IMR-90 (cell line): ENCODE data around the gene GFAP. TPM values are rescaled to one million over a fixed set of nuclear protein-coding genes. Genes with fewer than 3 reads are reported as not detected.

Source experiments
- ATAC-seq: fragments of 200-7000 bp; cut with Tn5 transposase; 2 replicates; pipeline ENCODE4 v1.9.1; 2020; ENCODE audit warnings: low read depth, mild to moderate bottlenecking, moderate library complexity
- BruUV-seq: library from RNA; stranded (reverse); fragments of 400-500 nt; replicated peaks from 2 replicates; lab custom pipeline; 2021; lab: Mats Ljungman, UMichigan
- CTCF ChIA-PET: fragments of 300-600 bp; formaldehyde crosslinking; extraction: SDS; loops from one replicate; lab custom pipeline; 2021; ENCODE audit warnings: antibody characterized with exemption; lab: Yijun Ruan, JAX
- POLR2A ChIA-PET: fragments of 300-600 bp; sonication (Branson Sonifier 250); formaldehyde crosslinking; loops from one replicate; lab custom pipeline; 2022; ENCODE audit warnings: antibody characterized with exemption; ENCODE audit not compliant: unreplicated experiment; lab: Charles Lee
- DNase-seq: peaks from one replicate; pipeline ENCODE4 v3.0.0; 2013
- H2AFZ ChIP-seq: replicated peaks from 2 replicates; pipeline ENCODE3; 2013; ENCODE audit warnings: low read length, mild to moderate bottlenecking; ENCODE audit not compliant: poor library complexity
- H2AK5ac ChIP-seq: 2 replicates; pipeline ENCODE4 v1.6.1; 2013; ENCODE audit warnings: low read depth, low read length, inconsistent platforms
- H2AK9ac ChIP-seq: replicated peaks from 2 replicates; pipeline ENCODE3; 2013; ENCODE audit warnings: mild to moderate bottlenecking, low read depth, low read length, moderate library complexity; ENCODE audit not compliant: poor library complexity
- H2BK120ac ChIP-seq: 2 replicates; pipeline ENCODE4 v1.6.1; 2013; ENCODE audit warnings: low read depth, low read length, inconsistent platforms
- H2BK15ac ChIP-seq: 3 replicates; pipeline ENCODE4 v1.6.1; 2013; ENCODE audit warnings: low read depth, low read length, inconsistent platforms
- H2BK20ac ChIP-seq: 2 replicates; pipeline ENCODE4 v1.6.1; 2013; ENCODE audit warnings: low read depth, mild to moderate bottlenecking, inconsistent platforms, low read length, moderate library complexity
- H2BK5ac ChIP-seq: 2 replicates; pipeline ENCODE4 v1.6.1; 2013; ENCODE audit warnings: mild to moderate bottlenecking, low read depth, low read length, inconsistent platforms; ENCODE audit not compliant: poor library complexity, severe bottlenecking
- H3K14ac ChIP-seq: replicated peaks from 2 replicates; pipeline ENCODE4 v1.6.1; 2013; ENCODE audit warnings: low read depth, low read length, inconsistent platforms
- H3K18ac ChIP-seq: 2 replicates; pipeline ENCODE4 v1.6.1; 2013; ENCODE audit warnings: low read depth, low read length, control low read depth
- H3K23ac ChIP-seq: 2 replicates; pipeline ENCODE4 v1.6.1; 2013; ENCODE audit warnings: low read depth, low read length, inconsistent platforms
- H3K27ac ChIP-seq: 2 replicates; pipeline ENCODE4 v1.5.1; 2013; ENCODE audit warnings: mild to moderate bottlenecking, control low read depth, low read length; ENCODE audit not compliant: insufficient read depth
- H3K27me3 ChIP-seq: 2 replicates; pipeline ENCODE4 v1.6.1; 2013; ENCODE audit warnings: low read length; ENCODE audit not compliant: control insufficient read depth, insufficient read depth
- H3K36me3 ChIP-seq: 2 replicates; pipeline ENCODE4 v1.6.1; 2013; ENCODE audit warnings: low read length, mixed read lengths; ENCODE audit not compliant: control insufficient read depth, insufficient read depth
- H3K4ac ChIP-seq: 2 replicates; pipeline ENCODE4 v1.6.1; 2013; ENCODE audit warnings: low read depth, low read length, inconsistent platforms
- H3K4me1 ChIP-seq: 2 replicates; pipeline ENCODE4 v1.6.1; 2013; ENCODE audit warnings: low read length, mixed read lengths; ENCODE audit not compliant: control insufficient read depth, insufficient read depth
- H3K4me2 ChIP-seq: 2 replicates; pipeline ENCODE4 v1.6.1; 2013; ENCODE audit warnings: low read depth, mild to moderate bottlenecking, control low read depth, low read length, moderate library complexity
- H3K4me3 ChIP-seq: 2 replicates; pipeline ENCODE4 v1.5.1; 2013; ENCODE audit warnings: low read depth, mild to moderate bottlenecking, control low read depth, low read length, moderate library complexity; ENCODE audit not compliant: insufficient read depth
- H3K56ac ChIP-seq: 2 replicates; pipeline ENCODE4 v1.6.1; 2013; ENCODE audit warnings: low read length, inconsistent platforms; ENCODE audit not compliant: insufficient read depth; ENCODE audit errors: extremely low read depth
- H3K79me1 ChIP-seq, 2 experiments: 2 replicates each; pipeline ENCODE4 v1.6.1; 2013; ENCODE audit warnings: low read length in 2 of 2, inconsistent platforms in 1 of 2, low read depth in 1 of 2
- H3K9ac ChIP-seq: 2 replicates; pipeline ENCODE4 v1.6.1; 2013; ENCODE audit warnings: low read depth, low read length, control low read depth
- H3K9me1 ChIP-seq: 2 replicates; pipeline ENCODE4 v1.6.1; 2013; ENCODE audit warnings: low read length, inconsistent platforms; ENCODE audit not compliant: insufficient read depth
- H3K9me3 ChIP-seq: 2 replicates; pipeline ENCODE4 v1.6.1; 2013; ENCODE audit warnings: low read length; ENCODE audit not compliant: control insufficient read depth, insufficient read depth
- H4K20me1 ChIP-seq: 2 replicates; pipeline ENCODE4 v1.6.1; 2013; ENCODE audit warnings: low read length, inconsistent platforms; ENCODE audit not compliant: insufficient read depth
- H4K5ac ChIP-seq: 2 replicates; pipeline ENCODE4 v1.6.1; 2013; ENCODE audit warnings: mild to moderate bottlenecking, low read depth, low read length, control low read depth
- H4K8ac ChIP-seq, 2 experiments: 2 replicates each; pipeline ENCODE4 v1.6.1; 2013; ENCODE audit warnings: low read depth in 2 of 2, low read length in 2 of 2, control low read depth in 1 of 2, inconsistent platforms in 1 of 2
- H4K91ac ChIP-seq: 2 replicates; pipeline ENCODE4 v1.6.1; 2013; ENCODE audit warnings: low read depth, low read length, inconsistent platforms; ENCODE audit not compliant: insufficient read depth
- BHLHE40 ChIP-seq: fragments of 150-350 bp; IDR thresholded peaks from 2 replicates; pipeline ENCODE4 v1.6.1; 2016; ENCODE audit warnings: mild to moderate bottlenecking, low read depth, low read length
- CEBPB ChIP-seq: IDR thresholded peaks from 2 replicates; pipeline ENCODE4 v1.6.1; 2012; ENCODE audit warnings: low read depth, low read length, improper control_type of control experiment
- CHD1 ChIP-seq: IDR thresholded peaks from 2 replicates; pipeline ENCODE4 v1.6.1; 2012; ENCODE audit warnings: low read depth, low read length, improper control_type of control experiment
- CTCF ChIP-seq: conservative IDR thresholded peaks from 2 replicates; pipeline ENCODE4 v1.5.1; 2012; ENCODE audit warnings: mild to moderate bottlenecking, low read depth, low read length, improper control_type of control experiment
- FOS ChIP-seq: fragments of 150-350 bp; IDR thresholded peaks from 2 replicates; pipeline ENCODE4 v1.6.1; 2016; ENCODE audit warnings: low read depth, low read length
- MAFK ChIP-seq: IDR thresholded peaks from 2 replicates; pipeline ENCODE4 v1.6.1; 2012; ENCODE audit warnings: low read depth, low read length, improper control_type of control experiment
- MAZ ChIP-seq: IDR thresholded peaks from 2 replicates; pipeline ENCODE4 v1.6.1; 2012; ENCODE audit warnings: low read depth, mild to moderate bottlenecking, low read length, improper control_type of control experiment, moderate library complexity, borderline replicate concordance
- NFE2L2 ChIP-seq: fragments of 150-350 bp; IDR thresholded peaks from 2 replicates; pipeline ENCODE4 v1.6.1; 2016; ENCODE audit warnings: low read depth, mild to moderate bottlenecking, low read length
- POLR2A ChIP-seq: IDR thresholded peaks from 2 replicates; pipeline ENCODE4 v1.6.1; 2012; ENCODE audit warnings: mild to moderate bottlenecking, low read depth, low read length
- RAD21 ChIP-seq: IDR thresholded peaks from 2 replicates; pipeline ENCODE4 v1.6.1; 2012; ENCODE audit warnings: low read length, improper control_type of control experiment
- RCOR1 ChIP-seq: IDR thresholded peaks from 2 replicates; pipeline ENCODE4 v1.6.1; 2012; ENCODE audit warnings: mild to moderate bottlenecking, low read length, improper control_type of control experiment; ENCODE audit not compliant: insufficient replicate concordance
- RFX5 ChIP-seq: IDR thresholded peaks from 2 replicates; pipeline ENCODE4 v1.8.0; 2012; ENCODE audit warnings: low read depth, mild to moderate bottlenecking, low read length, moderate library complexity
- WGBS, 2 experiments: methylation state at CpG; one replicate each; pipeline versions ENCODE4 v1.1.5 to v1.1.7; 2013; ENCODE audit warnings: missing lambda C conversion rate in 2 of 2; ENCODE audit not compliant: insufficient read length in 1 of 2; ENCODE audit errors: extremely low coverage in 2 of 2; 5-methylcytosine and 5-hydroxymethylcytosine counted together
- dilution Hi-C: fragments of 300-500 bp; cut with HindIII; formaldehyde crosslinking; loops from one replicate; pipeline ENCODE4 v1.14.3; 2018; ENCODE audit warnings: low sequenced_read_pairs; ENCODE audit not compliant: unreplicated experiment
- in situ Hi-C: fragments of 300-500 bp; cut with MboI; formaldehyde crosslinking; loops from 3 replicates; pipeline ENCODE4 v1.14.3; 2019; ENCODE audit warnings: low sequenced_read_pairs, inconsistent platforms, mixed read lengths
- intact Hi-C: fragments of 100-400 bp; cut with micrococcal nuclease; formaldehyde crosslinking; loops from 2 replicates; pipeline ENCODE4 v1.10.0; 2022
- polyA plus RNA-seq, 3 experiments: library from polyadenylated mRNA; depleted of rRNA; stranded (reverse); fragments of >200 nt; gene quantifications; 2 replicates each; pipeline ENCODE4 v1.2.3, GENCODE V29; 2012; ENCODE audit warnings: low replicate concordance in 1 of 3
- total RNA-seq: library from RNA; depleted of rRNA; stranded (reverse); fragments of >200 nt; gene quantifications from 2 replicates; pipeline ENCODE4 v1.2.3, GENCODE V29; 2012
- TF ChIP-seq, protein P1 (sequence below): fragments of 150-350 bp; IDR thresholded peaks from 2 replicates; pipeline ENCODE4 v1.6.1; 2016; ENCODE audit warnings: low read depth, mild to moderate bottlenecking, low read length, moderate library complexity, borderline replicate concordance
- TF ChIP-seq, protein P2 (sequence below): fragments of 150-350 bp; IDR thresholded peaks from 2 replicates; pipeline ENCODE4 v1.6.1; 2017; ENCODE audit warnings: mild to moderate bottlenecking, antibody characterized with exemption, low read length, low read depth

The GFAP gene
- total and polyA plus RNA-seq, 2 of the 4 experiments (the other 2 are of a cell fraction): 0.18 to 0.19 TPM

- H3K27ac ChIP-seq: no peak overlapping the region
- no peak overlapping the region for H3K56ac ChIP-seq
- CTCF ChIA-PET: interaction anchor here (0.6 to 1.6 kb wide), 6 partner anchors 14 to 311 kb away, joined by 3 to 8 read pairs (median 4); no protein-coding TSS in a partner anchor
- H2BK5ac ChIP-seq: no peak overlapping the region
- dilution Hi-C loops (no loop called here), in situ Hi-C loops (loop anchor here (5.0 kb wide), 1 partner anchor 81 kb away; no protein-coding TSS in a partner anchor), intact Hi-C loops (no loop called here)
- H4K8ac ChIP-seq: no peak overlapping the region
- no peak overlapping the region for H4K5ac ChIP-seq
- H3K14ac ChIP-seq: no peak overlapping the region
- H2BK20ac ChIP-seq: no peak overlapping the region
- H4K91ac ChIP-seq: no peak overlapping the region
- DNase-seq (no peak), ATAC-seq (no peak)
- no peak overlapping the region for H2AK9ac ChIP-seq
- no peaks in the 10 kb centered on the region for H3K27me3 ChIP-seq
- no peak overlapping the region for H3K4me3 ChIP-seq
- no peaks in the 10 kb centered on the region for H3K9me3 ChIP-seq
- no peak overlapping the region for H2AK5ac ChIP-seq
- H2BK120ac ChIP-seq: no peak overlapping the region
- H3K79me1 ChIP-seq: peaks cover 5 to 9% of the 10 kb centered on the region in 2 experiments; a peak in 2 of 4 replicates
- H3K36me3 ChIP-seq: peaks cover 62% of the 10 kb centered on the region
- BruUV-seq: no TSS peak
- no peak overlapping the region for H2AFZ ChIP-seq
- no peaks in the 10 kb centered on the region; the same call in 1 of the 2 replicates for H4K20me1 ChIP-seq
- H3K9ac ChIP-seq: no peak overlapping the region
- peaks cover 4% of the 10 kb centered on the region; the same call in 1 of the 2 replicates for H3K9me1 ChIP-seq
- H3K4me2 ChIP-seq: no peak overlapping the region
- no peak overlapping the region for H2BK15ac ChIP-seq
- POLR2A ChIA-PET: no interaction called here
- no peak overlapping the region for H3K18ac ChIP-seq
- H3K4me1 ChIP-seq: no peaks in the 10 kb centered on the region
- no peak overlapping the region for H3K23ac ChIP-seq
- 100% methylated on average over 1 of the region's 12 CpGs; no CpG with 5 or more reads in 1 of the 2 experiments for WGBS, 2 experiments
- H3K4ac ChIP-seq: no peak overlapping the region
- TF ChIP-seq RCOR1: no peak
- TF ChIP-seq, protein P1, sequence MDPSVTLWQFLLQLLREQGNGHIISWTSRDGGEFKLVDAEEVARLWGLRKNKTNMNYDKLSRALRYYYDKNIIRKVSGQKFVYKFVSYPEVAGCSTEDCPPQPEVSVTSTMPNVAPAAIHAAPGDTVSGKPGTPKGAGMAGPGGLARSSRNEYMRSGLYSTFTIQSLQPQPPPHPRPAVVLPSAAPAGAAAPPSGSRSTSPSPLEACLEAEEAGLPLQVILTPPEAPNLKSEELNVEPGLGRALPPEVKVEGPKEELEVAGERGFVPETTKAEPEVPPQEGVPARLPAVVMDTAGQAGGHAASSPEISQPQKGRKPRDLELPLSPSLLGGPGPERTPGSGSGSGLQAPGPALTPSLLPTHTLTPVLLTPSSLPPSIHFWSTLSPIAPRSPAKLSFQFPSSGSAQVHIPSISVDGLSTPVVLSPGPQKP: no peak
- no peak for TF ChIP-seq CTCF
- TF ChIP-seq NFE2L2: no peak
- no peak for TF ChIP-seq FOS
- TF ChIP-seq, protein P2, sequence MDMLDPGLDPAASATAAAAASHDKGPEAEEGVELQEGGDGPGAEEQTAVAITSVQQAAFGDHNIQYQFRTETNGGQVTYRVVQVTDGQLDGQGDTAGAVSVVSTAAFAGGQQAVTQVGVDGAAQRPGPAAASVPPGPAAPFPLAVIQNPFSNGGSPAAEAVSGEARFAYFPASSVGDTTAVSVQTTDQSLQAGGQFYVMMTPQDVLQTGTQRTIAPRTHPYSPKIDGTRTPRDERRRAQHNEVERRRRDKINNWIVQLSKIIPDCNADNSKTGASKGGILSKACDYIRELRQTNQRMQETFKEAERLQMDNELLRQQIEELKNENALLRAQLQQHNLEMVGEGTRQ: no peak
- TF ChIP-seq RAD21: no peak
- TF ChIP-seq RFX5: no peak
- TF ChIP-seq POLR2A: no peak
- TF ChIP-seq MAZ: no peak
- no peak for TF ChIP-seq CHD1
- TF ChIP-seq BHLHE40: no peak
- no peak for TF ChIP-seq MAFK
- no peak for TF ChIP-seq CEBPB
Measured at GRCh38 chr17:44863061-44863918, 52.0 kb downstream of the GFAP start.
